Measurements from ENCODE around the gene UNC45B. TPM values are rescaled to one million over a fixed set of nuclear protein-coding genes. Genes with fewer than 3 reads are reported as not detected.
A peak's percentile ranks its signal among the peaks of the same experiment; 100 is the strongest.

The UNC45B gene
- total RNA-seq, 1 donor from 2014 or later = 0.77 TPM

- no peaks in the 10 kb centered on the region for H3K9me3 ChIP-seq
- ATAC-seq (no peak), DNase-seq (no peak)
- H3K27me3 ChIP-seq (ENCODE audit: low read depth) = no peaks in the 10 kb centered on the region
- no peaks in the 10 kb centered on the region for H3K4me1 ChIP-seq
- intact Hi-C loops (cut with DNase I) = no loop called here
- TF ChIP-seq, protein P1, sequence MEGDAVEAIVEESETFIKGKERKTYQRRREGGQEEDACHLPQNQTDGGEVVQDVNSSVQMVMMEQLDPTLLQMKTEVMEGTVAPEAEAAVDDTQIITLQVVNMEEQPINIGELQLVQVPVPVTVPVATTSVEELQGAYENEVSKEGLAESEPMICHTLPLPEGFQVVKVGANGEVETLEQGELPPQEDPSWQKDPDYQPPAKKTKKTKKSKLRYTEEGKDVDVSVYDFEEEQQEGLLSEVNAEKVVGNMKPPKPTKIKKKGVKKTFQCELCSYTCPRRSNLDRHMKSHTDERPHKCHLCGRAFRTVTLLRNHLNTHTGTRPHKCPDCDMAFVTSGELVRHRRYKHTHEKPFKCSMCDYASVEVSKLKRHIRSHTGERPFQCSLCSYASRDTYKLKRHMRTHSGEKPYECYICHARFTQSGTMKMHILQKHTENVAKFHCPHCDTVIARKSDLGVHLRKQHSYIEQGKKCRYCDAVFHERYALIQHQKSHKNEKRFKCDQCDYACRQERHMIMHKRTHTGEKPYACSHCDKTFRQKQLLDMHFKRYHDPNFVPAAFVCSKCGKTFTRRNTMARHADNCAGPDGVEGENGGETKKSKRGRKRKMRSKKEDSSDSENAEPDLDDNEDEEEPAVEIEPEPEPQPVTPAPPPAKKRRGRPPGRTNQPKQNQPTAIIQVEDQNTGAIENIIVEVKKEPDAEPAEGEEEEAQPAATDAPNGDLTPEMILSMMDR (IDR thresholded peaks at IDR 0.05) = no peak
- no peak overlapping the region for H3K4me3 ChIP-seq
- peaks cover 77% of the 10 kb centered on the region for H3K36me3 ChIP-seq
- no peak overlapping the region for H3K27ac ChIP-seq
These were observed 14.6 kb upstream of the UNC45B start for GRCh38 chr17:35132816-35133550.

- Histone ChIP-seq H3K9me3 (no peaks in the 10 kb centered on the region), H3K4me3 (no peak overlapping the region), H3K27ac (no peak overlapping the region), H3K4me1 (peaks cover 2% of the 10 kb centered on the region), H3K27me3 (ENCODE audit: low read depth) (no peaks in the 10 kb centered on the region), H3K36me3 (peaks cover 96% of the 10 kb centered on the region)
- DNase-seq = no peak
- intact Hi-C loops (cut with DNase I) = no loop called here
- no peak for ATAC-seq
- TF ChIP-seq, protein P1 (IDR thresholded peaks at IDR 0.05) = no peak
These were observed 12.3 kb upstream of the UNC45B start for GRCh38 chr17:35135322-35135721.

- ATAC-seq (no peak), DNase-seq (no peak)
- no peak overlapping the region for H3K27ac ChIP-seq
- intact Hi-C loops (cut with DNase I) = no loop called here
- no peak overlapping the region for H3K4me3 ChIP-seq
- H3K27me3 ChIP-seq (ENCODE audit: low read depth) = no peaks in the 10 kb centered on the region
- TF ChIP-seq, protein P1 (IDR thresholded peaks at IDR 0.05) = no peak
- H3K9me3 ChIP-seq = no peaks in the 10 kb centered on the region
- H3K36me3 ChIP-seq = peaks cover 67% of the 10 kb centered on the region
- H3K4me1 ChIP-seq = peaks cover 20% of the 10 kb centered on the region
These were observed 9.4 kb upstream of the UNC45B start for GRCh38 chr17:35138218-35138617.

GRCh38 chr17:35141681-35142466 is 5.7 kb upstream of the UNC45B start, which contains the start of gene NLE1:
NLE1 (minus strand) TSS chr17:35142303; CDS start chr17:35142275, 28 bp downstream.
- ATAC-seq = peak; percentile 98
- TF ChIP-seq, protein P1 (IDR thresholded peaks at IDR 0.05) = peak; percentile 93
- H3K4me3 ChIP-seq = peak within 1 kb of the TSS; percentile 99
- H3K27ac ChIP-seq = peak within 1 kb of the TSS; percentile 46
- H3K9me3 ChIP-seq = no peaks in the 10 kb centered on the region
- peaks cover 20% of the 10 kb centered on the region for H3K4me1 ChIP-seq
- intact Hi-C loops (cut with DNase I) = no loop called here
- peaks cover 30% of the 10 kb centered on the region for H3K36me3 ChIP-seq
- no peaks in the 10 kb centered on the region for H3K27me3 ChIP-seq (ENCODE audit: low read depth)
- DNase-seq = peak; percentile 89

GRCh38 chr17:35142467-35142796 is 5.2 kb upstream of the UNC45B start:
- Histone ChIP-seq H3K4me3 (peak overlapping the region; percentile 99), H3K27me3 (ENCODE audit: low read depth) (no peaks in the 10 kb centered on the region), H3K36me3 (peaks cover 25% of the 10 kb centered on the region), H3K4me1 (peaks cover 20% of the 10 kb centered on the region), H3K9me3 (no peaks in the 10 kb centered on the region), H3K27ac (no peak overlapping the region)
- TF ChIP-seq, protein P1 (IDR thresholded peaks at IDR 0.05) = no peak
- intact Hi-C loops (cut with DNase I) = no loop called here
- no peak for DNase-seq
- peak; percentile 2 to 8 for ATAC-seq
